Pancreas (tissue), 10 donors: ENCODE data around the gene HEATR5A. TPM values are rescaled to one million over a fixed set of nuclear protein-coding genes. Genes with fewer than 3 reads are reported as not detected.
"Not testable (repeated sequence)": the region's sequence is repeated elsewhere in the genome, so short reads cannot be mapped to it uniquely, and the experiment has no call there.

Experiments
- ATAC-seq, 4 donors: fragments of 200-7000 bp; cut with Tn5 transposase; one replicate each; pipeline versions ENCODE4 v1.8.0 to v1.9.1; 2020; ENCODE audit warnings: mild to moderate bottlenecking in 4 of 4, moderate library complexity in 4 of 4
- DNase-seq, 6 donors: peaks; one replicate each; pipeline ENCODE4 v3.0.0-alpha.2; 2020
- FAIRE-seq: peaks from 2 replicates; lab custom pipeline; 2012; peaks lifted over from hg19 to GRCh38; lab: Jason Lieb, UNC
- H3K27ac ChIP-seq, 4 donors: fragments of 200-600 bp; sonication (generic); 1 replicate in 3 of 4; 2 replicates in 1 of 4; pipeline versions ENCODE4 v1.5.0 to v1.8.0; 2020
- H3K27me3 ChIP-seq, 4 donors: fragments of 200-600 bp; one replicate each; pipeline ENCODE4 v1.8.0; 2021
- H3K36me3 ChIP-seq, 3 donors: fragments of 200-600 bp; sonication (generic) in 1 of 3; one replicate each; pipeline versions ENCODE4 v1.5.0 to v1.8.0; 2020 to 2021
- H3K4me1 ChIP-seq, 3 donors: fragments of 200-600 bp; one replicate each; pipeline ENCODE4 v1.8.0; 2021
- H3K4me3 ChIP-seq, 4 donors: fragments of 200-600 bp; sonication (generic) in 2 of 4; one replicate each; pipeline versions ENCODE4 v1.5.0 to v1.8.0; 2020 to 2021
- H3K9me3 ChIP-seq, 4 donors: fragments of 200-600 bp; one replicate each; pipeline ENCODE4 v1.8.0; 2021
- WGBS, 2 donors: extraction: QIAGEN DNeasy Blood & Tissue Kit; methylation state at CpG; one replicate each; pipeline ENCODE4 v1.1.7; 2013; 5-methylcytosine and 5-hydroxymethylcytosine counted together
- intact Hi-C, 3 donors: fragments of 100-400 bp; cut with DNase I; formaldehyde crosslinking; loops; one replicate each; pipeline versions ENCODE4 v1.11.1 to v1.14.2; 2022
- polyA plus RNA-seq, 2 donors: library from polyadenylated mRNA; stranded (reverse); fragments of 200-250 nt; gene quantifications; one replicate each; pipeline ENCODE4 v1.2.3, GENCODE V29; 2013
- total RNA-seq, 6 donors: library from RNA; stranded (reverse); fragmentation: NEBNext Ultra II Directional in 4 of 6; extraction: Animal tissue kit (Norgen Biotek cat#: 25700) in 4 of 6; gene quantifications; one replicate each; pipeline versions ENCODE4 v1.2.1 to v1.2.4, GENCODE V29; 2021 to 2023
- TF ChIP-seq, protein P1 (sequence below), 4 donors: fragments of 200-600 bp; sonication (generic) in 3 of 4; IDR thresholded peaks; one replicate each; pipeline versions ENCODE4 v1.5.0 to v1.8.0; 2021; ENCODE audit warnings: antibody characterized with exemption in 4 of 4
- donor health status: healthy with polysubstance abuse.
- donor health status: DM: no; HTN: no; CAD: no; lungs with moderate emphysema.
- donor health status: DM: no; HTN: no; CAD: no.
- donor health status: control.
- donor health status: control.
- donor health status: Bipolar disorder and iron deficiency.
- donor health status: DM: yes; HTN: yes; CAD: no.
- donor health status: DM: no; HTN: no; CAD: no.
- donor health status: DM: no; HTN: no; CAD: no.
- donor health status: DM: yes; HTN: yes; CAD: no.

Gene HEATR5A
- total and polyA plus RNA-seq, 8 donors: 4.3 to 18.3 (median 9.2) TPM

DNA sequence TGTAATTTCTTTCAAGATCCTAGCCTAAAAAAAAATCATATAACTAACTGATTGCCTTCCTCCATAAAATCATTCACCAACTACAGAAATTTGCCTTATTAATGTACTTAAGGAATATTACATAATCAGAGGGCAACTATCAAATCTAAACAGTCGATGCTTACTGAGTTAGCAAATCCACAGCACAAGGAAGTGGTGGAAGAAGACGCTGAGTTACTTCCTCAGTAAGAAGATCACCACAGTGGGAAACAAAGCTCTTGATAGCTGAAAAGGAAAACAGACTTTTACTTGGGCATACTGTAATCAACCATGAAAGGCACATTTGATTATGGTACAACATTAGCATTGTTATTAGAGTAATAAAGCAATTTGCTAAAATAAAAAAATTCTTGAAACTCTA is 48.7 kb downstream of the HEATR5A start:
- ATAC-seq (no peak), FAIRE-seq (no peak), DNase-seq (no peak)
- TF ChIP-seq, protein P1, sequence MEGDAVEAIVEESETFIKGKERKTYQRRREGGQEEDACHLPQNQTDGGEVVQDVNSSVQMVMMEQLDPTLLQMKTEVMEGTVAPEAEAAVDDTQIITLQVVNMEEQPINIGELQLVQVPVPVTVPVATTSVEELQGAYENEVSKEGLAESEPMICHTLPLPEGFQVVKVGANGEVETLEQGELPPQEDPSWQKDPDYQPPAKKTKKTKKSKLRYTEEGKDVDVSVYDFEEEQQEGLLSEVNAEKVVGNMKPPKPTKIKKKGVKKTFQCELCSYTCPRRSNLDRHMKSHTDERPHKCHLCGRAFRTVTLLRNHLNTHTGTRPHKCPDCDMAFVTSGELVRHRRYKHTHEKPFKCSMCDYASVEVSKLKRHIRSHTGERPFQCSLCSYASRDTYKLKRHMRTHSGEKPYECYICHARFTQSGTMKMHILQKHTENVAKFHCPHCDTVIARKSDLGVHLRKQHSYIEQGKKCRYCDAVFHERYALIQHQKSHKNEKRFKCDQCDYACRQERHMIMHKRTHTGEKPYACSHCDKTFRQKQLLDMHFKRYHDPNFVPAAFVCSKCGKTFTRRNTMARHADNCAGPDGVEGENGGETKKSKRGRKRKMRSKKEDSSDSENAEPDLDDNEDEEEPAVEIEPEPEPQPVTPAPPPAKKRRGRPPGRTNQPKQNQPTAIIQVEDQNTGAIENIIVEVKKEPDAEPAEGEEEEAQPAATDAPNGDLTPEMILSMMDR (IDR thresholded peaks at IDR 0.05): no peak
- Histone ChIP-seq H3K36me3 (peaks cover 0 to 11% (median 6%) of the 10 kb centered on the region in 3 donors), H3K4me1 (no peaks in the 10 kb centered on the region), H3K9me3 (no peaks in the 10 kb centered on the region), H3K4me3 (no peak overlapping the region), H3K27me3 (no peaks in the 10 kb centered on the region), H3K27ac (no peak overlapping the region)
- WGBS, 2 donors: 65 to 69% methylated on average over 2 of the region's 2 CpGs
- intact Hi-C loops: no loop called here

DNA sequence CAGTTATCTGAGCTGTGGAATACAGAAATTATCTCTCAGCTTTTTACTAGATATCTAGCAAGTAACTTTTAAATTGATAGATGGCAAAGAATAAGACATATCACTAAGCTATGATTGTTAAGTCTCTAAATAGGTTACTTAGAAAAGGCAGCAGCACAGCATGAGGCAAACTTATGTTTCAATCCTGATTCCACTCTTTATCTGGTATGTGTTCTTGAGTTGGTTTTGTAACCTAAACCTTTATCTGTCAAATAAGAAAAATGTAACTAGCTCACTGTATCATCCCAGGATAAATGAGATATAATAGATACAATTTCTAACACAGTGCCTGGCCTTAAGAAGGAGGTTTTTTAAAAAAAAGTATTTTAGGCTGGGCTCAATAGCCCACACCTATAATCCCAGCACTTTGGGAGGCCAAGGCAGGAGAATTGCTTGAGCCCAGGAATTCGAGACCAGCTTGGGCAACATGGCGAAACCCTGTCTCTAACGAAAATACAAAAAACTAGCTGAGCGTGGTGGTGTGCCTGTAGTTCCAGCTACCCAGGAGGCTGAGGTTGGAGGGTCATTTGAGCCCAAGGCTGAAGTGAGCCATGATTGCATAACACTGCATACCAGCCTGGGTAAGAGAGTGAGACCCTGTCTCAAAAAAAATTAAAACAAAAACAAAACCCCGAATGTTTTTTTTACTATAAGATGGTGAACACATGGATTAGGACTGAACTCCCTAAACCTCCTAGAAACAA is 56.8 kb downstream of the HEATR5A start:
- no peaks in the 10 kb centered on the region for H3K4me1 ChIP-seq
- no peak overlapping the region for H3K4me3 ChIP-seq
- H3K9me3 ChIP-seq: no peaks in the 10 kb centered on the region
- TF ChIP-seq, protein P1 (IDR thresholded peaks at IDR 0.05): no peak
- no peaks in the 10 kb centered on the region for H3K27me3 ChIP-seq
- intact Hi-C loops: no loop called here
- no peak for DNase-seq
- 82 to 84% methylated on average over 5 of the region's 5 CpGs for WGBS, 2 donors
- peaks cover 0 to 6% (median 0%) of the 10 kb centered on the region in 3 donors for H3K36me3 ChIP-seq
- no peak for ATAC-seq
- FAIRE-seq: no peak
- no peak overlapping the region for H3K27ac ChIP-seq

DNA sequence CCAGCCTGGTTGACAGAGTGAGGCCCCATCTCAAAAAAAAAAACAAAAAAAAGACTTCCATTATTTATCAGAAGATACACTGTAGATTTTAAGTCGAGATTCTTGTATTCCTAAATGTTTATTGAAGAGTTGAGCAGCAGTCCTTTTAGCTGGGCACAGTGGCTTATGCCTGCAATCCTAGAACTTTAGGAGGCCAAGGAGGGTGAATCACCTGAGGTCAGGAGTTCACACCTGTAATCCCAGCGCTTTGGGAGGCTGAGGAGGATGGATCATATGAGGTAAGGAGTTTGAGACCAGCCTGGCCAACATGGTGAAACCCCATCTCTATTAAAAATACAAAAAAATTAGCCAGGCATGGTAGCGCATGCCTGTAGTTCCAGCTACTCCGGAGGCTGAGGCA is 57.6 kb downstream of the HEATR5A start:
- TF ChIP-seq, protein P1 (IDR thresholded peaks at IDR 0.05): no peak
- no peak for FAIRE-seq

DNA sequence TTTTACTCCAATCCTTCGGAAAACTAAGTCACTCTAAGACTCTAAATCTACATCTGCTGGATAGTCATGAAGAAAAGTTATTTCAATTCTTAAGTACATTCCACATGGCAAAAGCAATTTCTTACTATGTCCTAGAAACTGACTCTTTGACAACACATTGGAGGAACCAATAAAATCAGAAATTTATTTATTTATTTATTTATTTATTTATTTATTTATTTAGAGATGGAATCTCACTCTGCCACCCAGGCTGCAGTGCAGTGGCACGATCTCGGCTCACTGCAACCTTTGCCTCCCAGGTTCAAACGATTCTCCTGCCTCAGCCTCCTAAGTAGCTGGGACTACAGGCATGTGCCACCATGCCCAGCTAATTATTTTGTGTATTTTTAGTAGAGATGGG is 58.6 kb downstream of the HEATR5A start:
- H3K4me1 ChIP-seq, H3K27ac ChIP-seq, FAIRE-seq, ATAC-seq, intact Hi-C loops, DNase-seq, H3K27me3 ChIP-seq, H3K4me3 ChIP-seq, H3K9me3 ChIP-seq: not testable (repeated sequence)
- 89 to 90% methylated on average over 4 of the region's 4 CpGs for WGBS, 2 donors
- peaks cover 0 to 12% (median 0%) of the 10 kb centered on the region in 3 donors for H3K36me3 ChIP-seq

More for the DNA sequence above, 57.6 kb downstream of the HEATR5A start:
- Histone ChIP-seq H3K27ac (no peak overlapping the region), H3K27me3 (no peaks in the 10 kb centered on the region), H3K9me3 (no peaks in the 10 kb centered on the region), H3K4me3 (no peak overlapping the region), H3K36me3 (peaks cover 0 to 12% (median 0%) of the 10 kb centered on the region in 3 donors), H3K4me1 (no peaks in the 10 kb centered on the region)
- ATAC-seq: no peak
- intact Hi-C loops: no loop called here
- no peak for DNase-seq
- WGBS, 2 donors: 95 to 97% methylated on average over 4 of the region's 4 CpGs

DNA sequence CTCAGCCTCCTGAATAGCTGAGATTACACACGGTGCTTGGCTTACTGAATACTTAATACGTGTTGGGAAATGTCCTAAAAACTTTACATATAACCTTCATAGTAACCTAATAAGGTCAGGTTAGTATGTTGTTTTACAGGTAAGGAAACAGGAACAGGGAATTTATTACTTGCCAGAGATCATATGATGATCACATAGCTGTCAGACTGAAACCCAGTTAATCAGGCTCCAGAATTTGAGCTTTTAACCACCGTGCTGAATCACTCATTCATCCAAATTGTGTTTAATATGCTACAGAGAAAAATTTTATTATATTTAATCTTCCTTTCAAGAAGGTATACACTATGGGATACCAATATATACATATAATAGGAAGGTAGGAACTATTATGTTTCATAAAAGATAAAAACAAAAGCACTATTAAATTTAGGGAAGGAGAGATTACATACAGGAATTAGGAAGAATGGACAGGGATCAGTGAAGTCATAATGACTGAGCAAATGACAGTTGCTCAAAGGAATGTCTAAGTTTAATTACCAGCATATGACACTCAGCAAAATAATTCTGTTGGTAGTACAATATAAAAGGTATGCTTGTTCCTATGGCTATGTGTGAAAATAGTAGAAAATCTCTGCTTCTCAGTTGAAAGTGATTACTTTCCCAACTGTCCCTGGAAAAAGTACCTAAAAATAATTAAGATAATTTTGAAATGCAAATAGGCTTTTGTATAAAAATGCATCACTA is 59.3 kb downstream of the HEATR5A start:
- FAIRE-seq (no peak), ATAC-seq (no peak), DNase-seq (no peak)
- TF ChIP-seq, protein P1 (IDR thresholded peaks at IDR 0.05): no peak
- Histone ChIP-seq H3K27me3 (no peaks in the 10 kb centered on the region), H3K27ac (no peak overlapping the region), H3K9me3 (no peaks in the 10 kb centered on the region), H3K36me3 (peaks cover 0 to 12% (median 0%) of the 10 kb centered on the region in 3 donors), H3K4me3 (no peak overlapping the region), H3K4me1 (no peaks in the 10 kb centered on the region)
- intact Hi-C loops: no loop called here
- WGBS, 2 donors: 82 to 86% methylated on average over 3 of the region's 3 CpGs
